Left lung (tissue), 10 donors: ENCODE data around the gene FUT8. TPM values are rescaled to one million over a fixed set of nuclear protein-coding genes. Genes with fewer than 3 reads are reported as not detected.

Source experiments
- ATAC-seq: fragments of 200-7000 bp; cut with Tn5 transposase; one replicate; pipeline ENCODE4 v1.9.1; 2020; ENCODE audit warnings: moderate library complexity
- DNase-seq, 4 donors: peaks; one replicate each; pipeline ENCODE4 v3.0.0-alpha.2; 2013 to 2020
- H3K27ac ChIP-seq, 2 donors: fragments of 200-600 bp; sonication (generic) in 1 of 2; one replicate each; pipeline versions ENCODE4 v1.5.0 to v1.8.0; 2020 to 2021
- H3K27me3 ChIP-seq, 2 donors: fragments of 200-600 bp; sonication (generic) in 1 of 2; one replicate each; pipeline versions ENCODE4 v1.5.0 to v1.8.0; 2020 to 2021
- H3K36me3 ChIP-seq, 2 donors: fragments of 200-600 bp; sonication (generic) in 1 of 2; one replicate each; pipeline versions ENCODE4 v1.5.0 to v1.8.0; 2020 to 2021
- H3K4me1 ChIP-seq, 2 donors: fragments of 200-600 bp; one replicate each; pipeline ENCODE4 v1.8.0; 2021
- H3K4me3 ChIP-seq, 2 donors: fragments of 200-600 bp; sonication (generic) in 1 of 2; one replicate each; pipeline versions ENCODE4 v1.5.0 to v1.8.0; 2020 to 2021; ENCODE audit warnings: mild to moderate bottlenecking in 1 of 2
- H3K9me3 ChIP-seq, 2 donors: fragments of 200-600 bp; sonication (generic) in 1 of 2; one replicate each; pipeline versions ENCODE4 v1.5.0 to v1.8.0; 2020 to 2021
- CTCF ChIP-seq, 2 donors: fragments of 200-600 bp; sonication (generic) in 1 of 2; IDR thresholded peaks; one replicate each; pipeline versions ENCODE4 v1.5.0 to v1.8.0; 2021; ENCODE audit warnings: antibody characterized with exemption in 2 of 2
- intact Hi-C, 2 donors: fragments of 100-400 bp; cut with DNase I; formaldehyde crosslinking; loops; one replicate each; pipeline versions ENCODE4 v1.11.2 to v1.14.2; 2022
- polyA plus RNA-seq, 6 donors: library from polyadenylated mRNA; unstranded; fragments of 120-200 nt; gene quantifications; one replicate each; pipeline ENCODE4 v1.2.1, GENCODE V29; 2013; ENCODE audit not compliant: insufficient read length in 6 of 6
- total RNA-seq, 2 donors: library from RNA; stranded (reverse); fragmentation: NEBNext Ultra II Directional; extraction: Animal tissue kit (Norgen Biotek cat#: 25700); gene quantifications; one replicate each; pipeline ENCODE4 v1.2.1, GENCODE V29; 2021
- donor health status: DM: no; HTN: yes; CAD: no.
- donor health status: DM: no; HTN: no; CAD: no.

The FUT8 gene
- total and polyA plus RNA-seq, 8 donors, result 28.7 to 41.1 (median 33.9) TPM

GRCh38 chr14:65751510-65751909 lies 339.0 kb downstream of the FUT8 start:
- ATAC-seq (no peak), DNase-seq (no peak)
- Histone ChIP-seq H3K9me3 (no peaks in the 10 kb centered on the region), H3K36me3 (no peaks in the 10 kb centered on the region), H3K27me3 (no peaks in the 10 kb centered on the region), H3K4me1 (no peaks in the 10 kb centered on the region), H3K27ac (no peak overlapping the region), H3K4me3 (no peak overlapping the region)
- intact Hi-C loops, result no loop called here
- no peak for TF ChIP-seq CTCF (IDR thresholded peaks at IDR 0.05)

DNA sequence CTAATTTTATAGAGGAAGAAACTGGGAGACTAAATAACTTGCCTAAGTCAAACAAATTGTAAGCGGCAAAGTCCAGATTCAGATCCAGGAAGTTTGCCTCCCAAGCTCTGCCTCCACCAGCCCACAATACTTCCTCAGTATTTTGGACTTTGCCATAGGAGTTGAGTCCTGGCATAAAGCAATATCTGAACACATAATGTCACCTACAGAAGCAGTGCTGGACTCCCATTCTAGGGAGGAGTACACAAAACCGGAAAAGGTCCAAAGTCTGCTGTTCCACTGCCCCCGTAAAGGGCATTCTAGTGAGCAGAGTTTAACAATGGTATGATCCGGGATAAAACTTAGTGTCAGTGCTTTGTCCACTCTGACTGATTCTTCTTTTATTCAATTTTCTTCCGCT lies 340.5 kb downstream of the FUT8 start:
- intact Hi-C loops, result no loop called here
- DNase-seq (no peak), ATAC-seq (no peak)
- H3K4me3 ChIP-seq, result no peak overlapping the region
- no peaks in the 10 kb centered on the region for H3K27me3 ChIP-seq
- no peak overlapping the region for H3K27ac ChIP-seq
- no peaks in the 10 kb centered on the region for H3K9me3 ChIP-seq
- no peaks in the 10 kb centered on the region for H3K36me3 ChIP-seq
- no peak for TF ChIP-seq CTCF (IDR thresholded peaks at IDR 0.05)
- no peaks in the 10 kb centered on the region for H3K4me1 ChIP-seq

- Histone ChIP-seq H3K36me3 (no peaks in the 10 kb centered on the region), H3K27me3 (no peaks in the 10 kb centered on the region), H3K4me1 (no peaks in the 10 kb centered on the region), H3K27ac (no peak overlapping the region), H3K9me3 (no peaks in the 10 kb centered on the region), H3K4me3 (no peak overlapping the region)
- no peak for ATAC-seq
- TF ChIP-seq CTCF (IDR thresholded peaks at IDR 0.05), result no peak
- no peak for DNase-seq
- intact Hi-C loops, result no loop called here
Observed at GRCh38 chr14:65755331-65755730, 342.8 kb downstream of the FUT8 start.

DNA sequence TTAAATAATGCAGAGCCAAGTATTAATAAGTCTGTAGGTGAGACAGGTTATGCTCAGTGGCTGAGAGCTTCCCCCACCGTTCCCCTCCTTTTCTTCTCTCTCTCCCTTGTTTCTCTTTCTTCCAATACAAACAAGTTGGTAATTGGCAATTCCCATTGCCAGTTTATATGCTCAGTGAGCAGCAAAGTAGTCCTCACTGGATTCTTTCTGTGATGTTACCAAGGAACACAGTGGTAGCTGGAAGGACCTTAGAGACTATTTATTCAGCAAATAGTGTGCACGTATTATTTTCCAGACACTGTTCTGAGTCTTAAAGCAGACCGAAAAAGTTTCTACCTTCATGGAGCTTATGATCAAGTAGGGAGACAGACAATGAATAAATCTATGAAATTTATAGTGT lies 344.4 kb downstream of the FUT8 start:
- no peaks in the 10 kb centered on the region for H3K27me3 ChIP-seq
- H3K4me3 ChIP-seq, result no peak overlapping the region
- H3K36me3 ChIP-seq, result no peaks in the 10 kb centered on the region
- TF ChIP-seq CTCF (IDR thresholded peaks at IDR 0.05), result no peak
- no peak overlapping the region for H3K27ac ChIP-seq
- intact Hi-C loops, result no loop called here
- H3K4me1 ChIP-seq, result no peaks in the 10 kb centered on the region
- H3K9me3 ChIP-seq, result no peaks in the 10 kb centered on the region
- ATAC-seq (no peak), DNase-seq (no peak)

GRCh38 chr14:65769151-65769550 lies 356.6 kb downstream of the FUT8 start:
- no peaks in the 10 kb centered on the region for H3K4me1 ChIP-seq
- no peak for TF ChIP-seq CTCF (IDR thresholded peaks at IDR 0.05)
- no peak overlapping the region for H3K27ac ChIP-seq
- H3K4me3 ChIP-seq, result no peak overlapping the region
- no peaks in the 10 kb centered on the region for H3K27me3 ChIP-seq
- H3K9me3 ChIP-seq, result peaks cover 0 to 2% of the 10 kb centered on the region in 2 donors
- DNase-seq (no peak), ATAC-seq (no peak)
- H3K36me3 ChIP-seq, result no peaks in the 10 kb centered on the region
- intact Hi-C loops, result no loop called here
